Thoracic aorta (tissue), 2 donors: ENCODE measurements around the gene SORBS1. TPM values are rescaled to one million over a fixed set of nuclear protein-coding genes. Genes with fewer than 3 reads are reported as not detected.
A peak's percentile ranks its signal among the peaks of the same experiment; 100 is the strongest.

Experiments
- ATAC-seq: fragments of 150-250 bp; one replicate; pipeline ENCODE4 v1.8.0; 2017; ENCODE audit warnings: low read depth; ENCODE audit not compliant: insufficient number of reproducible peaks, low FRiP score
- DNase-seq: peaks from one replicate; pipeline ENCODE4 v3.0.0-alpha.2; 2020; ENCODE audit warnings: low spot score
- H3K27ac ChIP-seq, 2 donors: fragments of 200-600 bp; sonication (generic); 1 replicate in 1 of 2; 2 replicates in 1 of 2; pipeline ENCODE4 v1.5.1; 2016; ENCODE audit warnings: mild to moderate bottlenecking in 2 of 2, moderate library complexity in 2 of 2
- H3K27me3 ChIP-seq: fragments of 200-600 bp; sonication (generic); replicated peaks from 2 replicates; pipeline ENCODE4 v1.6.0; 2016; ENCODE audit warnings: mild to moderate bottlenecking; ENCODE audit not compliant: insufficient read depth
- H3K36me3 ChIP-seq: fragments of 200-600 bp; sonication (generic); one replicate; pipeline ENCODE4 v1.5.1; 2016
- H3K4me1 ChIP-seq, 2 donors: fragments of 200-600 bp; sonication (generic); 1 replicate in 1 of 2; 2 replicates in 1 of 2; pipeline versions ENCODE4 v1.5.1 to v1.6.0; 2016; ENCODE audit warnings: low read depth in 2 of 2, mild to moderate bottlenecking in 1 of 2; ENCODE audit not compliant: control insufficient read depth in 1 of 2
- H3K4me3 ChIP-seq: fragments of 200-600 bp; sonication (generic); 2 replicates; pipeline ENCODE4 v1.5.1; 2016; ENCODE audit warnings: mild to moderate bottlenecking
- H3K9me3 ChIP-seq: fragments of 200-600 bp; sonication (generic); 2 replicates; pipeline ENCODE4 v1.5.1; 2016
- total RNA-seq, 2 donors: library from RNA; depleted of rRNA; stranded (reverse); fragments of >200 nt; gene quantifications; one replicate each; pipeline versions ENCODE4 v1.1.0 to v1.2.3, GENCODE V29; 2016
- TF ChIP-seq, protein P1 (sequence below): fragments of 200-600 bp; sonication (generic); IDR thresholded peaks from one replicate; pipeline ENCODE4 v1.5.1; 2019; ENCODE audit warnings: antibody characterized with exemption

Gene SORBS1
- total RNA-seq, 2 donors from 2014 or later = 1,110 to 1,659 TPM

DNA sequence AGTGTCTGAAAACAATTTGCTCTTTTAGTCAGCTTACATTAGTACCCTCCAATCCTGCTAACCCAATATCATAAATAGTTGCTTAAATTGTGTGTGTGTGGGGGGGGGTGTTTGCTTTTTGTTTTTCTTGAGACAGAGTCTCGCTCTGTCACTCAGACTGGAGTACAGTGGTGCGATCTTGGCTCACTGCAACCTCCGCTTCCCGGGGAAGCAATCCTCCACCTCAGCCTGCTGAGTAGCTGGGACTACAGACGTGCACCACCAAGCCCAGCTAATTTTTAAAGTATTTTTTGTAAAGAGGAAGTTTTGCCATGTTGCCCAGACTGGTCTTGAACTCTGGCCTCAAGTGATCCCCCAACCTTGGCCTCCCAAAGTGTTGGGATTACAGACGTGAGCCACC lies 196.8 kb downstream of the SORBS1 start:
- Histone ChIP-seq H3K9me3 (no peaks in the 10 kb centered on the region), H3K27ac (peak overlapping the region; percentile 6 to 31), H3K27me3 (no peaks in the 10 kb centered on the region), H3K4me1 (peaks cover 20 to 96% of the 10 kb centered on the region in 2 donors), H3K4me3 (no peak overlapping the region), H3K36me3 (peaks cover 39% of the 10 kb centered on the region)
- ATAC-seq (no peak), DNase-seq (no peak)
- TF ChIP-seq, protein P1, sequence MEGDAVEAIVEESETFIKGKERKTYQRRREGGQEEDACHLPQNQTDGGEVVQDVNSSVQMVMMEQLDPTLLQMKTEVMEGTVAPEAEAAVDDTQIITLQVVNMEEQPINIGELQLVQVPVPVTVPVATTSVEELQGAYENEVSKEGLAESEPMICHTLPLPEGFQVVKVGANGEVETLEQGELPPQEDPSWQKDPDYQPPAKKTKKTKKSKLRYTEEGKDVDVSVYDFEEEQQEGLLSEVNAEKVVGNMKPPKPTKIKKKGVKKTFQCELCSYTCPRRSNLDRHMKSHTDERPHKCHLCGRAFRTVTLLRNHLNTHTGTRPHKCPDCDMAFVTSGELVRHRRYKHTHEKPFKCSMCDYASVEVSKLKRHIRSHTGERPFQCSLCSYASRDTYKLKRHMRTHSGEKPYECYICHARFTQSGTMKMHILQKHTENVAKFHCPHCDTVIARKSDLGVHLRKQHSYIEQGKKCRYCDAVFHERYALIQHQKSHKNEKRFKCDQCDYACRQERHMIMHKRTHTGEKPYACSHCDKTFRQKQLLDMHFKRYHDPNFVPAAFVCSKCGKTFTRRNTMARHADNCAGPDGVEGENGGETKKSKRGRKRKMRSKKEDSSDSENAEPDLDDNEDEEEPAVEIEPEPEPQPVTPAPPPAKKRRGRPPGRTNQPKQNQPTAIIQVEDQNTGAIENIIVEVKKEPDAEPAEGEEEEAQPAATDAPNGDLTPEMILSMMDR = no peak

DNA sequence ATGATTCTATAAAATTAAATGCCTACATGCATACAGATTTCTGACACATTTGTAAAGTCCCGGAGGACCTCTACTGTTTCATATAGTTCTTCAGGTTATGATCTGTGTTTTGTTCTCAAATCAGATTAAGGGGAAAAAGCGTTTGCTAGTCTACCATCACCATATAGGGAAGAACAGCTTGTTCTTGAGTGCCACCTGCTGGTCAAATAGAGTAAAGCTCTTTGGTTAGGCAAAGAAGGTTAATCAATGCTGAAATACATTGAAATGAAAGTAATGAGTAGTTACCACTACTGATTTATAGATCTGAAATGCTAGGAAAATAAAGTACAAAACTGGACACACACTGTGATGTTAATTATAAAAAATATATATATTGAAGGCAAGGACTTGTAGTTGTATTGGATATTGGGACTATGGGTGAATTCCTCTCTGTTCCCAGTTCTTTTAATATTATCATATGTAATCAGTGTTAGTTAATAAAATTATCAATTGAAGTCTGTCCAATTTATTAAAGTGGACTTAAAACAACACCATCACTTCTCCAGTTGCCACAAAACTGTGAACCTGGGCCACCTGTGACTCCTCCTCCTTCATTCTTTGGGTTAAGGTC lies 197.8 kb downstream of the SORBS1 start:
- H3K36me3 ChIP-seq = peaks cover 42% of the 10 kb centered on the region
- DNase-seq (no peak), ATAC-seq (no peak)

DNA sequence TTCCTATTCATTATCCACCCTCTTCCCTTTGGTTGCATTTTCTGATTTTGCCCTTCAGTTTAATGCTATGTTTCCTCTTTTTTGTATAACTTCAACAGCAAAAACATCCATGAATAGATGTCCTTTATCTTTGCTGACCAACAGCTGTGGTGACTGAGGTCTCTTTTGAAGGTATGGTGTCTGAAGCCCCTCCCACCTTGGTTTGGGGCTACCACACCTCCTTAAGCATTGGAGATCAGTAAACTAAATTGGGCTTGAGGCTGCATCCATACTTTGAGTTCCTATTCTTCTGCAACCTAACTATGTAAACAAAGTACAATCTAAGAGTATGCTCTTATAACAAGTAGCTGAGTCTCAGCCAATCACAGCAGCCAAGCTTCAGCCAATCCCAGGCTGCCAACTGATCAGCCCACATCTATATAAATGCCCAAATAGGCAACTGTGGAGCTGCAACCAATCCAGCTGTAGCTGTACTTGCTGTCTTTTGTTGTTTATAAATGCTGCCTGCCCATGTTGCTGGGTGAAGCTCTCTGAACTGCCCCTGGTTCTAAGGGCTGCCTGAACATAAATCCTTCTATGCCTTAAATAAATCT lies 201.0 kb downstream of the SORBS1 start:
- H3K4me1 ChIP-seq = peaks cover 23 to 76% of the 10 kb centered on the region in 2 donors
- no peaks in the 10 kb centered on the region for H3K27me3 ChIP-seq
- peak overlapping the region; percentile 48 to 51 for H3K27ac ChIP-seq
- H3K9me3 ChIP-seq = no peaks in the 10 kb centered on the region
- peaks cover 36% of the 10 kb centered on the region for H3K36me3 ChIP-seq
- DNase-seq = no peak
- no peak overlapping the region for H3K4me3 ChIP-seq
- no peak for ATAC-seq
- TF ChIP-seq, protein P1 = no peak

More for the DNA sequence above, 197.8 kb downstream of the SORBS1 start:
- Histone ChIP-seq H3K4me1 (peaks cover 20 to 94% of the 10 kb centered on the region in 2 donors), H3K27me3 (no peaks in the 10 kb centered on the region), H3K27ac (peak overlapping the region; percentile 19 to 31), H3K9me3 (no peaks in the 10 kb centered on the region), H3K4me3 (no peak overlapping the region)
- TF ChIP-seq, protein P1 = peak; percentile 84

DNA sequence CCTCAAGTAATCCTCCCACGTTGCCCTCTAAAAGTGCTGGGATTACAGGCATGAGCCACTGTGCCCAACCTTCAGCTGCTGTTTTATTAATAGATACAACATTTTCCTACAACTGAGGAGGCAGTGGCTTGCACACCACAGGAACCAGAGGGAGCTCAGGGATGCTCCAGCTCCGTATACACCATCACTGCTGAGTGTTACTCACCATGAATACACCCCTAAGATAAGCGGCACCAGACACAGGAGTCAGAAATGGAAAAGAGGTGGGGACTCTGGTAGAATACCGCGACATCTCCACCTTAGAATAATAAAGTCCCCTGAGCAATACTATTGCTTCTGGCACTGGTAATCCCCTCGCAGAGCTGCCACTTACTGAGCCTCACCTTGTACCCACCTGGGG lies 201.7 kb downstream of the SORBS1 start:
- Histone ChIP-seq H3K4me3 (no peak overlapping the region), H3K4me1 (peaks cover 24 to 76% of the 10 kb centered on the region in 2 donors), H3K27ac (peak overlapping the region; percentile 31 to 48), H3K27me3 (no peaks in the 10 kb centered on the region), H3K36me3 (peaks cover 41% of the 10 kb centered on the region), H3K9me3 (no peaks in the 10 kb centered on the region)
- ATAC-seq = no peak
- DNase-seq = no peak
- TF ChIP-seq, protein P1 = no peak

DNA sequence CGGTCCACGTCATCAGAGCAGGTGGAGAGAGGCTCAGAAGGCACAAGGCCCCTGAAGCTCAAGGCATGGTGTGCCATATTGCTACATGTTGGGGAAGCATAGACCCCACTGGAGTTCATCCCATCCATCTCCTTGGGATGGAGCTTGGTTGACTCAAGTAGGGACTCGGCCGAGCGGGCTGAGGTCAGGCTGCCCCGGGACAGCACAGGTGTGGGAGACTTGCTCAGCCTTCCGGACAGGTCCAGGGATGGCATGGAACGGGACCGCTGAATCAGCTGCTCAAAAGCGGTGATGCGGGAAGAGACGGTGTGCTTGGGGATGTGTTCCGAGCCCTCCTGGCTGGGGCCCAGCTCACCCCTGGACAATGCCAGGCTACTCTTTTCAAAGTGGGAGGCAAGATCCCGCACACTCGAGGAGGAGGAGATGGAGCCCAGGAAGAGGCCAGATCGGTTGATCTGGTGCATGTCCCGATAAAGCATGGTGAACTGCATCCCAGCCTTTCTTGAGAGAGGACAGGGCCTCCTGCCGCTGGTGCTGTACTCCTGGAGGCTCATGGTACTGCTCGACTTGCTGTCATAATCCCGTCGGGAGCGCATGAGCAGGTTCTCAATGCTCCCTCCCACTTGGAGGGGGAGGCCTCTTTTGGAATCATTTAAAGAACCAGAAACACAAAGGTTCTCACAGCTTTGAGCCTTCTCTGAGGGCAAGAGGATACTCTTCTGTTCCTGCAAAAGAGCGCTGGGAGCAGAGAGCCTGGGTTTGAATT lies 204.8 kb downstream of the SORBS1 start:
- Histone ChIP-seq H3K27ac (peak overlapping the region in 1 of 2 donors; percentile 29), H3K36me3 (peaks cover 65% of the 10 kb centered on the region), H3K9me3 (no peaks in the 10 kb centered on the region), H3K4me1 (peaks cover 28 to 78% of the 10 kb centered on the region in 2 donors), H3K4me3 (no peak overlapping the region), H3K27me3 (no peaks in the 10 kb centered on the region)
- TF ChIP-seq, protein P1 = no peak
- no peak for DNase-seq
- no peak for ATAC-seq
